Measurements from ENCODE around the gene SAMD10.
"Not testable (repeated sequence)": the region's sequence is repeated elsewhere in the genome, so short reads cannot be mapped to it uniquely, and the experiment has no call there.

SAMD10 gene
- total RNA-seq = 8.0 to 8.6 reads per million in 2 donors

DNA sequence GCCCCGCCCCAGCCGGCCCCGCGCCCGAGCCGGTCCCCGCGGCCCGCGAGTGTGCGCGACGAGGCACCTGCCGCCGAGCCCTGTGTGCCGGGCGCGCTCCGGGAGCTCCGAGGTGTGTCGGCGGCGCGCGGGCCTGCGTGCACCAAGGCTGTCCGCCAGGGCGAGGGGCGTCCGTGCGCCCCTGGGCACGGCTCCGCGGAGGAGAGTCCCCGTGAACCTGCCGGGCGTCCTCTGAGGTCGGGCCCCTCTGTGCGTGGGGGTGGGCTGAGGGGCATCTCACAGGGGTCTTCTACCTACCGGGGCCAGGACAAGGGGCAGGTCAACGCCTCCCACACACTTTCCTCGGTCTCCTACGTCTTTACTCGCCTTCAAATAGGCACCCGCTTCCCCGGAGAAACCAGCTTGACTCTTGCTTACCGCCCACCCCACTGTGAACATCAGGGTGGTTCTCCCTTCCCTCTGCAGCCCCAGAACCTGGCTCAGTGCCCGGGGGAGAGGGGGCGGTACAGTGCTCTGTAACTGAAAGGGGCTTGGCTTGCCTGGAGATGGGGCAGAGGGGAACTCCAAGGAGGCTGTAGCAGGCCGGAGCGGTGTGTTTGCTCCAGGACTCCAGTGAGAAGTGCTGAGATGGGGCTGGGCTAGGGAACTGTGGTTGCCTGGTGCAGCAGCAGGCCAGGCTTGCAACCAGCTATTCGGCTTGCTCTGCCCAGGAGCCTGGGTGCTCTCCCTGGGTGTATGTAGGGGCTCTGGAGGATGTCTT, at the start of gene SAMD10:
SAMD10 (minus strand) TSS at position 86 of the 760 bp plus-strand sequence. CDS start 175 bp downstream, outside the sequence.
- DNase-seq = peak; percentile 58

DNA sequence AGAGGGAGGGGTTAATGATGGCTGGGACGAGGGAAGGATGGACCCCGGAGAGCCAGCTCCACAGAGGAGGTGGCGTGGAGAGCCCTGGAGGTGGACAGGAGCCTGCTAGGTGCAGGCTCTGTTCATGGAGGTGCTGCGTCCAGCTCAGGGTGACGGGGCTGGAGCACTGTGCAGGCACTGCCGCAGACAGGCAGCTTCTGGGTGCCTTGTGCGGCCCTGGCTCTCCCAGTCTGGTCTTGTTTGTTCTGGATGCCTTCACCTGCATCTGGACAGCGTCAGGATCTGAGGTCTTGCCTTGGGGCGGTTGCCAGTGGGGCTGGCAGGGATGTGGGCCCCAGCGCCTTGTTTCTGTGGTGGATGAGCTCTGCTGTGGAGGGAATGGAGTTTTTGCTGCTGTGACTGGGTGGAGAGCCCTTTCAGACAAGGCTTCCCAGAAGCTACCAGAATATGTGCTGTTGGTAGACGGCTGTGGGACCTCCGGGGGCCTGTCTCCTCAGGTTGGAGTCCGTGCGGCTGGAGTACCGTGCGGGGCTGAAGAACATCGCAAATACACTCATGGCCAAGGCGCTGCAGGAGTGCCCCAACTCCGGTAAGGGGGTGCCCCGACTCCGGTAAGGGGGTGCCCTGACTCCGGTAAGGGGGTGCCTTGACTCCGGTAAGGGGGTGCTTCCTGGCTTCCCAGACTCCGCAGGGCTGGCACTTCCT, 48.7 kb upstream of the SAMD10 start:
- no peak for DNase-seq

DNA sequence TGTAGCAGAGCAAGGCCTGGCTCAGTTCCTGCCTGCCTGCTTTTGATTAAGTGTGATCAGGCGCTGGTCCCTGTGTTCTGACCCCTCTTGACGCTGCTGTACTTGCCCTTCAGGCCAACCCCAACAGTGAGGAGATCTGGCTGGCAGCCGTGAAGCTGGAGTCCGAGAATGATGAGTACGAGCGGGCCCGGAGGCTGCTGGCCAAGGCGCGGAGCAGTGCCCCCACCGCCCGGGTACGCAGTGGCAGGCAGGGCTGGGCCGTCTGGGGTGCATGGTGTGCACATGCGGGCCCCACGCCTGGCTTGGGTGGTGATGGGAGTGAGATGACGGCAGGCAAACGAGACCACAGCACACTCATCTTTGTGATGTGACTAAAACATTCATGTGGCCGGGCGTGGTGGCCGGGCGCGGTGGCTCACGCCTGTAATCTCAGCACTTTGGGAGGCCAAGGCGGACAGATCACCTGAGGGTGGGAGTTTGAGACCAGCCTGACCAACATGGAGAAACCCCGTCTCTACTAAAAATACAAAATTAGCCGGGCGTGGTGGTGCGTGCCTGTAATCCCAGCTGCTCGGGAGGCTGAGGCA, 46.5 kb upstream of the SAMD10 start:
- DNase-seq = no peak

DNA sequence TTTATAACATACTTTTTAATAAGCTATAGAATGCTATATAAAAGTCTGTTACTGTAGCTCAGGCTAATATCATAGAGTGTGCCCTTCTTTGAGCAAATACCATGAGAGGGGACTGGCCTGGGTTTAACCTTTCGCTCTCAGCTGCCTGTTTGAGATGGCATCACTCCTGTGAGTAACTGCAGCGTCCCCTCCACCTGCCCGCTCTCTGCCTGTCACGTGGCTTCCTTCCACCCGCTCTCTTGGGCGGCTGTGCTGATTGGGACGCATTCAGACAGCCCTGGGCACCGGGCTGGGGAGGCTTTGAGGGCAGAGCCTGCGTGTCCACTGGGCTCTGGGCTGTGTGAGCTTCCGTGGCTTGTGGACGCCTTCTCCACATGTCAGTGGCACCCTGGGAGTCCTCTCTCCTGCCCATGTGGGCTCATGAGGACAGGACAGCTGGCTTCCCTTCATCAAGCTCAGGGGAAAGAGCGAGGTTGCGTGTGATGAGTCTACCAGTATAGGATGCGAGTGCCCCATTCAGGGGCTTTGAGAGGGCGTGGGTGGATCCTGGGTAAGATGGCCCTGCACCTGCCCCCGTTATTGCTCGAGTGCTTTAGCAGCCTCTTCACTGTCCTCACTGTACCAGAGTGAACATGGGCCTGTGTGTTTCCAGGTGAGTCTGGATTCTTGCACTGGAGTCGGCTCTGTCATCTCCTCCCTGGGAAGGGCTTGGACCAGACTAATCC, 45.8 kb upstream of the SAMD10 start:
- no peak for DNase-seq

DNA sequence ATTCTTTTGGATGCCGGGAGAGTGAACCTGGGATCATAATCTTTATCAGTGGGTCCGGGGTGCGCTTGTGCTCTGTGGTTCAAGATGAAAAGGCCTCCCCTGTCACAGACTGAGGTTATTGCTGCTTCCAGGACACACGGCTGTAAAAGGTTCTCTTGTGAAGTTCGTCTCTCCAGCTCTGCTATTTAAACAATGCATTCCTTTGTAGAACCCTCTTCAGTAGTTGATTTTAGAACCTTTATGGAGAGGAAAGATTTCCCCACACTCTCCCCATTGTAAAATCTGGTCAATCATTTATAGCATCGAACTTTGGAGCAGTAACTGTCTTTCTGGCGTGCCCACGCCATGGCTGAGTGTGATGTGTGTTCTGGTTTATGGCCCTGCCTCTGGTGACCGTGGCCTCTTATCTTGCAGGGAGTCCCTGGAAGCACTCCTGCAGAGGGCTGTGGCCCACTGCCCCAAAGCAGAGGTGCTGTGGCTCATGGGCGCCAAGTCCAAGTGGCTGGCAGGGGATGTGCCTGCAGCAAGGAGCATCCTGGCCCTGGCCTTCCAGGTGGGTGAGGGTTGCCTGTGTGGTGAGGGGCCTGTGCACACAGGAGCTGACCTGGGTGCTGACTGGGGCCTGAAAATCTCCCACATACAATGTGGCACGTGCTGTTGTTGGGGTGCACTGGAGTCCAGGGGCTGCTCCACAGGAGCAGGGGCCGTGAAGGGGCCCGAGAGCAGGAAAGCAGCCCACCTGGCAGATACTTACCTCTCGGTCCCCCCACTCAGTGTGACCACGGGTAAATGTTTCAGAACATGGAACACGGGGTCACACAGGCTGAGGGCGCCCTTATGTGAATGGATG, 44.9 kb upstream of the SAMD10 start:
- no peak for DNase-seq

DNA sequence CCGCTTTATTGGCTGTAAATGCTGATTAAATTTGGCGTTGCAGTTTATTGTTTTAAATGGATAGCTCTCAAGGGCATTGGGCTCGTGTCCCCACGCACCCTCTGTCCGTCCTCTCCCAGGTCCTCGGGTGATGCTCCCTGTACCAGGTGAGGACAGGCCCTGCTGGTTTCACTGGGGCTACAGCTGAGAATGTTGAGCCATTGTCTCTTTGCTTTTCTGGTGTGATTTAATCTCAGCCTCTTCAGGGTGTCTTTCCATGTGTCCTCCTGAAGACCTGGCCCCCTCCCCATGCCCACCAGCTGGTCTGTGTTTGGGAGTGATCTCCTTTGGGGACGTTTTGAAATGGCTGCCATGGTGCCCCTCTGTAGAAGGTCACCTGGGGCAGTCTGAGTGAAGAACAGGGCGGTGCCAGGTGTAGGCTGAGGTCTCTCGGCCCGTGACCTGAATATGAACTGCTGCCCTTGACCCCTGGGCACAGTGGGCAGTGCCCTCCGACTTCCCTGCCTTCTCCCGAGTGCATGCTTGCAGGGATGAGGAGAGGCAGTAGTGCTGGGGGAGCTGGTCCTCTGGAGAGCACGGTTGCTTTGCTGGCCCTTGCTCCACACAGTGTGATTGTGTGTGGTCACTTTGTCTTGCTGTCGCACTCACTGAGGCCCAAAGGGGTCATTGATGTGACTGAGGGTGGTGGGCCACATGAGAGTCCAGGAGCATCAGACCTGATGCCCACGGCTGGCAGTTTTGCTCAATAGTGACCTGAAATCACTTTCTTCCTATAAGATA, 44.1 kb upstream of the SAMD10 start:
- DNase-seq = no peak

DNA sequence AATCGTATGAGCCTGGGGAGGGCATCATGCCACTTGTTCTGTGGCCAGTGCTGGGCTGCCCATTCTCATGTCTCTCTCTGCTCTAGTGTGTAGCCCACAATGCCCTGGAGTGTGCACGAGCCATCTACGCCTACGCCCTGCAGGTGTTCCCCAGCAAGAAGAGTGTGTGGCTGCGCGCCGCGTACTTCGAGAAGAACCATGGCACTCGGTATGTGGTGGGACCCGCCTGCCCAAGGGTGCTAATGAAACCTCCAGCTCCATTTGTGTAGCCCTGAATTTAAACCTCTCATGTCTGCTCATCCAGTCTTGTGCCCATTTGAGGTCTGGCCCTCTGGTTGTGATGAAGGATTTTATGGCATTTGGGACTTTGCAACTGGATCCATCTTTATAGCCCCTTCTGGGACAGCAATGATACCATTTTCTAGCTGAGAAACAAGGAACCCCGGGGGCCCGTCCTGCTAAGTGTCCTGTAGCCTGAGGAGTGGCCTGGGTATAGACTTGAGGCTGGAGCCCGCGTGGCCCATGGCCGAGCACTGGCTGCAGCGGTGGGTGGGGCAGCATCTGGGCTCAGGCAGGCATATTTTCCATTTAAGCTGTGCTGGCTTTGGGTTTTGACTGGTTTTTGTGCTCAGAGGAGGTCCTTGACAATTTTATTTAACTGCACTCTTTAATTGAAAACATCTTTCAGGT, 43.4 kb upstream of the SAMD10 start:
- DNase-seq = no peak

DNA sequence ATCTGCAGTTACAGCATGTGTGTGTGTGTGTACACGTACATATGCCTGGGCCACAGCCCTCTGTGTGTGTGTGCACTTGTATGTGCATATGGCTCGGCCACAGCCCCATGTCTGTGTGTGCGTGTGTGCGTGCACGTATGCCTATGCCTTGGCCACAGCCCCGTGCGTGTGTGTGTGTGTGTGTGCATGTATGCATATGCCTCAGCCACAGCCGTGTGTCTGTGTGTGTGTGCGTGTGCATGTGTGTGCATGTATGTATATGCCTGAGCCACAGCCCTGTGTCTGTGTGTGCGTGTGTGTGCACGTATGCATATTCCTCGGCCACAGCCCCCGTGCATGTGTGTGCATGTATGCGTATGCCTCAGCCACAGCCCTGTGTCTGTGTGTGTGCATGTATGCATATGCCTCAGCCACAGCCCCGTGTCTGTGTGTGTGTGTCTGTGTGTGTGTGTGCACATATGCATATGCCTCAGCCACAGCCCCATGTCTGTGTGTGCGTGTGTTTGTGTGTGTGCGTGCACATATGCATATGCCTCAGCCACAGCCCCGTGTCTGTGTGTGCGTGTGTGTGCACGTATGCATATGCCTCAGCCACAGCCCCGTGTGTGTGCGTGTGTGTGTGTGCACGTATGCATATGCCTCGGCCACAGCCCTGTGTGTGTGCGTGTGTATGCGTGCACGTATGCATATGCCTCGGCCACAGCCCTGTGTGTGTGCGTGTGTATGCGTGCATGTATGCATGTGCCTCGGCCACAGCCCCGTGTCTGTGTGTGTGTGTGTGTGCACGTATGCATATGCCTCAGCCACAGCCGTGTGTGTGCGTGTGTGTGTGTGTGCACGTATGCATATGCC, 41.9 kb upstream of the SAMD10 start:
- no peak for DNase-seq

DNA sequence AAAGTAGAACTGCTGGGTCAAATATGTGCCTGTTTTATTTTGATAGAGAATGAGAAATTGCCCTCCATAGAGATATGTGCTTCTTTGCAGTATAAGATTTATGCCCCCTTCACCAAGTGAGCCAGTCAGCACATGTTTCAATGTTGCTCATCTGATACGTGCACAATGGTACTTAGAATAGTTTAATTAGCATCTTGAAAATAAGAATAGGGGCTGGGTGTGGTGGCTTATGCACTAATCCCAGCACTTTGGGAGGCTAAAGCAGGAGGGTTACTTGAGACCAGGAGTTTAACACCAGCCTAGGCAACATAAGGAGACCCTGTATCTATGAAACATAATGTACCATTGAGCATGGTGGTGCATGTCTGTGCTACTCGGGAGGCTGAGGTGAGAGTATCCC, 36.2 kb upstream of the SAMD10 start:
- DNase-seq = no peak

DNA sequence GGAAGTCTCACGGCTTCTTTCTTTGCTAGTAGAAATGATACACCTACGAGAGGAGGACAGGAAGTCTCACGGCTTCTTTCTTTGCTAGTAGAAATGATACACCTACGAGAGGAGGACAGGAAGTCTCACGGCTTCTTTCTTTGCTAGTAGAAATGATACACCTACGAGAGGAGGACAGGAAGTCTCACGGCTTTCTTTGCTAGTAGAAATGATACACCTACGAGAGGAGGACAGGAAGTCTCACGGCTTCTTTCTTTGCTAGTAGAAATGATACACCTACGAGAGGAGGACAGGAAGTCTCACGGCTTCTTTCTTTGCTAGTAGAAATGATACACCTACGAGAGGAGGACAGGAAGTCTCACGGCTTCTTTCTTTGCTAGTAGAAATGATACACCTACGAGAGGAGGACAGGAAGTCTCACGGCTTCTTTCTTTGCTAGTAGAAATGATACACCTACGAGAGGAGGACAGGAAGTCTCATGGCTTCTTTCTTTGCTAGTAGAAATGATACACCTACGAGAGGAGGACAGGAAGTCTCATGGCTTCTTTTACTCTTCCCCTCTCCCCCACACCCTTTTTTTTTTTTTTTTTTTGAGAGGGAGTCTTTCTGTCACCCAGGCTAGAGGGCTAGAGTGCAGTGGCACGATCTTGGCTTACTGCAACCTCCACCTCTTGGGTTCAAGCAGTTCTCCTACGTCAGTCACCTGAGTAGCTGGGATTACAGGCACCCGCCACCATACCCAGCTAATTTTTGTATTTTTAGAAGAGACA, 33.1 kb upstream of the SAMD10 start:
- not testable (repeated sequence) for DNase-seq

DNA sequence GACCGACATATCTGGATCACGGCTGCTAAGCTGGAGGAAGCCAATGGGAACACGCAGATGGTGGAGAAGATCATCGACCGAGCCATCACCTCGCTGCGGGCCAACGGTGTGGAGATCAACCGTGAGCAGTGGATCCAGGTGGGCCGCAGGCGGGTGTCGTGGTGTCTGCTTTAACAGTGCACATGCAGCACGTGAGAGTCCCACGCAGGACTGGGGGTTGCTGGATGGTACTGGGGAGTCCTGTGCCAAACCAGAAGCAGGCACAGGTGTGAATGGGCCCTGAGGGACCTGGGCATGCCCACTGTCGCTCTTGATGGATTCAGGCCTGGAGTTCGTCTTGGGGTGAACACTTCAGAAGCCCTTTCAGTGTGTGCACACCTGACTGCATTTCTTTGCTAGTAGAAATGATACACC, 31.9 kb upstream of the SAMD10 start:
- DNase-seq = peak; percentile 11

DNA sequence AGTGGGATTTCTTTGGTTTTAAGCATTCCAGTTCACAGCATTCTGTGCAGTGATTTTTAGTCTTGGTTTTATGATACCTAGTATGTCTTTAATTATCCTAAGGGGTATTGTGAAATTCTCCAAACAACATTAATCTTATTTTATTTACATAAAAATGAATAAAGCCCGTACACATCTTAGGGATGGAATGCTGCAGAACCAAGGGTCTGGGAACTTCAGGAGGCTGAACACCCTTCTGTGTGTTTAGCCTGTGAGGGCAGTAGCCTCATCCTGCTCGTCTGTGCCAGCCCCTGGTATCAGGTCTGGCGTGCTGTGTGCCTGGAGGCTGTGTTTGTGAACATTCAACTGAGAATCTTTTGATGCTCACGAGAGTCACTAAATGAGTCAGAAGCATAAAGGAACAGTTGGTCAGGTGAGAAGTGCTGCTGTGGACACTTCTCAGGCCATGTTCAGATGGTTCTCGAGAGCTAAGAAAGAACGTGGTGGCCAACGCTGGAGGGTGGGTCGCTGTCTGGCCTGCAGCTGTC, 31.3 kb upstream of the SAMD10 start:
- DNase-seq = no peak

DNA sequence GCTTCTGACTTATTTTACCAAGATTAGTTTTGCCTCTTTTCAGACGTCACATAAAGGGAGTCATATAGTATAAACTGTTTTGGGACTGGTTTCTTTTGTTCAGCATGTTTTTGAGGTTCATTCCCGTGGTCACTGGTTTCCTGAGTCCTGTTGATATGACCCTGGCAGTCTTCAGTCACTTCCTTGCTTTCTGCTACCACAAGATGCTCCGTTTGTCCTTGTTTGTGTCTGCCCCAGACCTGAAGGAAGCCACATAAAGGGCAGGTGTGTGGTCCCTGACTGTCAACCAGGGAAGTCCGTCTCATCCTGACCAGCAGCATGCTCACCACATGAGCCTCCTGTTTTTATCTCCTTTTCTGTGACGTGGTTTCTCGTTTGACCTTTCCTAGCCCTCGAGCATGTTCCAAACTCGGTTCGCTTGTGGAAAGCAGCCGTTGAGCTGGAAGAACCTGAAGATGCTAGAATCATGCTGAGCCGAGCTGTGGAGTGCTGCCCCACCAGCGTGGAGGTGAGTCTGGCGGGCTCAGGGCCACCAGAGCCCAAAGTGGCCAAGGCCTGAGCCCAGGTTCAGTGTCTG, 30.5 kb upstream of the SAMD10 start:
- no peak for DNase-seq

DNA sequence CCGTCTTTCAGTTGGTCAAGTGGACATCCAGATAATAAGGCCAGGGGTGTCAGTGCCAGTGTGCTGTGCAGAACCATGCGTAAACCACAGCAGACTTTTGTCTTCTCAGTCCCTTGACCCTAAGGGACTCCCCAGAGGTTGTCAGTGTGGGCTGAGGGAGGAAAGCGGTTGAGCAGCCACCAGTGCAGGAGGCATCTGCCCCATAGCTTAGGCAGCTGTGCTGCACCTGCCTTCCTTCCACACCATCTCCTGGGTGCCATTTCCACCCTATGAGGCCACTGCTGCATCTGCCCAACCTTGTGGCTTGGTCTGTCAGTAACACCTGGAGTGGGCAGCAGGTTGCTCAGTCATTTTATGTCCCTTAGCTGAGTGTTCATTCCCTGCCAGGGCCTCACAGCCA, 27.5 kb upstream of the SAMD10 start:
- no peak for DNase-seq

DNA sequence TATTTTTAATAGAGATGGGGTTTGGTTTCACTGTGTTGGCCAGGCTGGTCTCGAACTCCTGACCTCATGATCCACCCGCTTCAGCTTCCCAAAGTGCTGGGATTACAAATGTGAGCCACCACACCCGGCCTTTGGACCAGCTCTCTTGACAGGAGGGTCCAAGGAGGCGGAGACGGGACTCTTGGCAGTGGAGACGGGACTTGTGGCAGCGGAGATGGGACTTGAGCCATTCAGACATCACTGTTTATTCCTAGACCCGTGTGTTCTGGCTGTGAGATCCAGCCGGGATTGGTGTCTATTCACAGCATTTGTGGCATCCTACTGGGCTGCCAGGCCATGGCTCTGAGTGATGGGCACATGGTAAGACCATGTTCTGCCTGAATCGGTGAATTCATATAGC, 27.0 kb upstream of the SAMD10 start:
- no peak for DNase-seq

DNA sequence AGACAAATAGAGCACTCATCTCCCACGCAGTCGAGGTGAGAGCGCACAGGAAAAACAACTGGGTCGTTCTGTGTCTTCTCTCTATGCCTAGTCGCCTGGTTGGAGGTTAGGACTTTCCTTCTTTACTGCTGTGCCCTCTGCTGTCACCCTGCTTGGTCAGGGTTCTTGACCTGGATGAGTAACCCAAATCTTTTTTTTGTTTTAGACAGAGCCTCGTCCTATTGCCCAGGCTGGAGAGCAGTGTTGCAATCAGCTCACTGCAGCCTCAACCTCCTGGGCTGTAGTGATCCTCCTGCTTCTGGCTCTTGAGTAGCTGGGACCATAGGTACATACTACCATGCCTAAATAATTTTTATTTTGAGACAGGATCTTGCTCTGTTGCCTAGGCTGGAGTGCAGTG, 26.0 kb upstream of the SAMD10 start:
- no peak for DNase-seq

DNA sequence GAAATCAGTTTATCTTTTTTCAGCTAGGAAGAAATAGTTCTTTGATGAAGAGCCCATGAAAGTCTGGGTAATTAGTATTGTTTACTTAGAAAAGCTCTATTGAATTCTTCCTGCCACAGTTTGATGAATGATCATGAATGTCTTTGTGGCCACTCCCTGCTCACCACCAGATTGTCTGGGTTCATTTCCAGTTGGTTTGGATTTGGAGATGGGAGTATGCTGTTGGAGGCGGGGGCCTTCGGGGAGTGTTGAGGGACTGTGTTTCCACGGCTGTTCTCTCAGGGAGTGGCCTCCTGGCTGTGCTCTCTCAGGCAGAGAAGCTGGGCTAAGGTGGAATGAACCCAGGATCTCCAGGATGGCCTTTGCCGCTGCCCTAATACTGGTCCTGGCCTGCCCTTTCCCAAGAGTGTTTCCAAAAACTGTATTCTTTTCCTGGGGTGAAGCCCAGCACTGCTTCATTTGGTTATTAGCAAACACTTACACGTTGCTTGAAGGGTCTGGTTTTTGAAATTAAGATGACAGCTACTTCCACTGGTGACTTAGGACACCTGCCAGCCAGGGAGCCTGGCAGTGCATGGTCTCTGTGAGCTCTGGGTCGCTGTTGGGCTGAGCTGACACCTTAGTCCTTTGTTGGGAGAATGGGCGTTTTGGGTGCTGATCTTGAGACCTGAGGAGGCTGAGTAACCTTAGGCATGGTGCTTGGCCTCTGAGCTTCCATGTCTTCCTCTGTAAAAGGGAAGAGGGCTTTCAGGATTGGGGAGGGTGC, 24.7 kb upstream of the SAMD10 start:
- no peak for DNase-seq

DNA sequence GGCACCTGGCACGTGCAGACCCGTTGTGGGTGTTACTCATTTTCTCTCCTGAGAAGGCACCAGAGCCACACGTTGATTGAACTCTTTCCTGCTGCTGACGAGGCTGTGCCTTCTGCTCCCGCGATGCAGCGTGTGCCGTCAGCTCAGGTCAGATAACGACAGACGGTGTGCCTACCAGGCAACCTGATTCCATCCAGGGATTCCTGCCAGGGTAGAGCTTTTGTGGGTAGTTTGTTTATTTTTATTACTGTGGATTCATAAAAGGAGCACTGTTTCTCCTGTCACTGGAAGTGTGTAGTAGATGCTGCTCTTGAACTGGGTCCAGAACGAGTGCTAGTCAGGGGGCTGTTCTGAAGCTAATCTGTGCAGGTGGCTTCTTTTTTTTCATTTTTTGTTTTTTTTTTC, 22.2 kb upstream of the SAMD10 start:
- no peak for DNase-seq

Measured in T-helper 9 cell (primary cell).